Measurements from ENCODE around the gene IL12RB2. TPM values are rescaled to one million over a fixed set of nuclear protein-coding genes. Genes with fewer than 3 reads are reported as not detected.

The IL12RB2 gene
- total and polyA plus RNA-seq, 10 of the 15 experiments (the other 5 are each of a cell fraction or from before 2014, with no cell fraction given), result 0.15 to 1.1 (median 0.54) TPM; not detected in 1

- TF ChIP-seq PRDM15 (CRISPR knock-in tag; IDR thresholded peaks at IDR 0.05), result no peak
Measured at GRCh38 chr1:67300561-67300960, 7.1 kb upstream of the IL12RB2 start (continued).

- Histone ChIP-seq H2AFZ (ENCODE audit: control insufficient read depth, low read depth, low read length) (no peak overlapping the region), H3K4me2 (ENCODE audit: control insufficient read depth, insufficient read depth) (no peak overlapping the region), H3K9ac (ENCODE audit: control insufficient read depth, insufficient read depth, low read length) (no peak overlapping the region), H3K27ac (ENCODE audit: control insufficient read depth, insufficient read depth) (no peak overlapping the region), H3K4me1 (ENCODE audit: control insufficient read depth, insufficient read depth, low read length) (peaks cover 3% of the 10 kb centered on the region), H3K79me2 (ENCODE audit: control insufficient read depth, insufficient read depth, low read length) (no peaks in the 10 kb centered on the region), H3K27me3 (replicated peaks in 1 of 2; ENCODE audit: control insufficient read depth in 2 of 2, insufficient read depth in 2 of 2, low read length in 1 of 2) (peaks cover 3 to 5% of the 10 kb centered on the region in 2 experiments; a peak in 2 of 4 replicates), H3K4me3 (no peak overlapping the region), H3K9me3 (replicated peaks; ENCODE audit: control insufficient read depth, insufficient read depth, low read length) (no peaks in the 10 kb centered on the region), H3K36me3 (ENCODE audit: control insufficient read depth in 2 of 2, insufficient read depth in 2 of 2, low read length in 1 of 2) (no peaks in the 10 kb centered on the region), H4K20me1 (ENCODE audit: control insufficient read depth, insufficient read depth) (no peaks in the 10 kb centered on the region)
- ChIA-PET POLR2A (no interaction called here), RAD21 (ENCODE audit: unreplicated experiment) (no interaction called here), CTCF (no interaction called here), SMC1A (ENCODE audit: uncharacterized antibody, unreplicated experiment) (no interaction called here)
- no peak for ATAC-seq
- TF ChIP-seq IKZF2 (IDR thresholded peaks at IDR 0.05) (no peak), CREM (IDR thresholded peaks at IDR 0.05; ENCODE audit: low read depth) (no peak), BMI1 (IDR thresholded peaks at IDR 0.05; ENCODE audit: borderline replicate concordance) (no peak), MEF2B (IDR thresholded peaks at IDR 0.05; ENCODE audit: partially characterized antibody, poor library complexity, severe bottlenecking) (no peak), LARP7 (IDR thresholded peaks at IDR 0.05) (no peak), SPI1 (IDR thresholded peaks at IDR 0.05; ENCODE audit: borderline replicate concordance, insufficient read depth, low read depth, low read length) (no peak)
- TF ChIP-seq, protein P1, sequence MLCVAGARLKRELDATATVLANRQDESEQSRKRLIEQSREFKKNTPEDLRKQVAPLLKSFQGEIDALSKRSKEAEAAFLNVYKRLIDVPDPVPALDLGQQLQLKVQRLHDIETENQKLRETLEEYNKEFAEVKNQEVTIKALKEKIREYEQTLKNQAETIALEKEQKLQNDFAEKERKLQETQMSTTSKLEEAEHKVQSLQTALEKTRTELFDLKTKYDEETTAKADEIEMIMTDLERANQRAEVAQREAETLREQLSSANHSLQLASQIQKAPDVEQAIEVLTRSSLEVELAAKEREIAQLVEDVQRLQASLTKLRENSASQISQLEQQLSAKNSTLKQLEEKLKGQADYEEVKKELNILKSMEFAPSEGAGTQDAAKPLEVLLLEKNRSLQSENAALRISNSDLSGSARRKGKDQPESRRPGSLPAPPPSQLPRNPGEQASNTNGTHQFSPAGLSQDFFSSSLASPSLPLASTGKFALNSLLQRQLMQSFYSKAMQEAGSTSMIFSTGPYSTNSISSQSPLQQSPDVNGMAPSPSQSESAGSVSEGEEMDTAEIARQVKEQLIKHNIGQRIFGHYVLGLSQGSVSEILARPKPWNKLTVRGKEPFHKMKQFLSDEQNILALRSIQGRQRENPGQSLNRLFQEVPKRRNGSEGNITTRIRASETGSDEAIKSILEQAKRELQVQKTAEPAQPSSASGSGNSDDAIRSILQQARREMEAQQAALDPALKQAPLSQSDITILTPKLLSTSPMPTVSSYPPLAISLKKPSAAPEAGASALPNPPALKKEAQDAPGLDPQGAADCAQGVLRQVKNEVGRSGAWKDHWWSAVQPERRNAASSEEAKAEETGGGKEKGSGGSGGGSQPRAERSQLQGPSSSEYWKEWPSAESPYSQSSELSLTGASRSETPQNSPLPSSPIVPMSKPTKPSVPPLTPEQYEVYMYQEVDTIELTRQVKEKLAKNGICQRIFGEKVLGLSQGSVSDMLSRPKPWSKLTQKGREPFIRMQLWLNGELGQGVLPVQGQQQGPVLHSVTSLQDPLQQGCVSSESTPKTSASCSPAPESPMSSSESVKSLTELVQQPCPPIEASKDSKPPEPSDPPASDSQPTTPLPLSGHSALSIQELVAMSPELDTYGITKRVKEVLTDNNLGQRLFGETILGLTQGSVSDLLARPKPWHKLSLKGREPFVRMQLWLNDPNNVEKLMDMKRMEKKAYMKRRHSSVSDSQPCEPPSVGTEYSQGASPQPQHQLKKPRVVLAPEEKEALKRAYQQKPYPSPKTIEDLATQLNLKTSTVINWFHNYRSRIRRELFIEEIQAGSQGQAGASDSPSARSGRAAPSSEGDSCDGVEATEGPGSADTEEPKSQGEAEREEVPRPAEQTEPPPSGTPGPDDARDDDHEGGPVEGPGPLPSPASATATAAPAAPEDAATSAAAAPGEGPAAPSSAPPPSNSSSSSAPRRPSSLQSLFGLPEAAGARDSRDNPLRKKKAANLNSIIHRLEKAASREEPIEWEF (IDR thresholded peaks at IDR 0.05; ENCODE audit: insufficient replicate concordance, low read depth, low read length), result no peak
- TF ChIP-seq, protein P2, sequence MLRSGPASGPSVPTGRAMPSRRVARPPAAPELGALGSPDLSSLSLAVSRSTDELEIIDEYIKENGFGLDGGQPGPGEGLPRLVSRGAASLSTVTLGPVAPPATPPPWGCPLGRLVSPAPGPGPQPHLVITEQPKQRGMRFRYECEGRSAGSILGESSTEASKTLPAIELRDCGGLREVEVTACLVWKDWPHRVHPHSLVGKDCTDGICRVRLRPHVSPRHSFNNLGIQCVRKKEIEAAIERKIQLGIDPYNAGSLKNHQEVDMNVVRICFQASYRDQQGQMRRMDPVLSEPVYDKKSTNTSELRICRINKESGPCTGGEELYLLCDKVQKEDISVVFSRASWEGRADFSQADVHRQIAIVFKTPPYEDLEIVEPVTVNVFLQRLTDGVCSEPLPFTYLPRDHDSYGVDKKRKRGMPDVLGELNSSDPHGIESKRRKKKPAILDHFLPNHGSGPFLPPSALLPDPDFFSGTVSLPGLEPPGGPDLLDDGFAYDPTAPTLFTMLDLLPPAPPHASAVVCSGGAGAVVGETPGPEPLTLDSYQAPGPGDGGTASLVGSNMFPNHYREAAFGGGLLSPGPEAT (IDR thresholded peaks at IDR 0.05; ENCODE audit: low read depth), result no peak
- no TSS peak for BruUV-seq (replicated peaks)
- WGBS (ENCODE audit: insufficient coverage, insufficient replicate concordance, low lambda C conversion rate, missing lambda C conversion rate), result 15% methylated on average over 3 of the region's 3 CpGs
- intact Hi-C loops (cut with micrococcal nuclease; ENCODE audit: unreplicated experiment), result no loop called here
- FAIRE-seq, result no peak
- DNase-seq (ENCODE audit: low read depth, low spot score), result no peak
- in situ Hi-C loops (cut with MboI), result no loop called here
Measured at GRCh38 chr1:67304023-67304422, 3.6 kb upstream of the IL12RB2 start.
